ENCODE measurements around the gene RTKN2.
A peak's percentile ranks its signal among the peaks of the same experiment; 100 is the strongest.

The RTKN2 gene

DNA sequence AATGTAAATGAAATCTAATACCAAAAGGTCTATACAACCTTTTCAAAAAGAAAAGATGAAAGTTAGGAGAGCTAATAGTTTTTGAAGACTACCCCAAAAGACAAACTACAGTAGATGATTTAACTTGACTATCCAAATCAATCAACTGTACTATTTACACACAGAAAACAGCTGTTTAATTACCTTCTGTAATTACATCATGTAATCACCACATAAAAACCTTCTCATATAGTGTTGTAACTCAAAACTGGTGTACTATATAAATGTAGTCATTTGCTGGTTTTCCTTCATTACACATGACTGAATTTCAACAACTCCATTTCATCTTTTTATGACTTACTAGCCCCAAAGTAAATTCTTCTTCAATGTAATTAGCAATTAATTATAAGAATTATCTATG lies 4.5 kb downstream of the RTKN2 start:
- H3K9me3 ChIP-seq (ENCODE audit: insufficient read depth, low read length), result no peaks in the 10 kb centered on the region
- no peak overlapping the region for H3K4me3 ChIP-seq (ENCODE audit: insufficient read depth, low read length, poor library complexity, severe bottlenecking)
- H3K27ac ChIP-seq (ENCODE audit: low read depth, low read length), result no peak overlapping the region
- no peaks in the 10 kb centered on the region for H3K9me2 ChIP-seq (replicated peaks; ENCODE audit: insufficient read depth, low read length)
- H3K9ac ChIP-seq (ENCODE audit: low read length), result no peak overlapping the region
- TF ChIP-seq EZH2phosphoT487 (conservative IDR thresholded peaks at IDR 0.05; ENCODE audit: low read length) (no peak), CTCF (IDR thresholded peaks at IDR 0.05; ENCODE audit: insufficient read depth, low read length, poor library complexity, severe bottlenecking) (no peak)
- peaks cover 60% of the 10 kb centered on the region for H3K79me2 ChIP-seq (ENCODE audit: insufficient read depth, low read length)
- H3K4me2 ChIP-seq (ENCODE audit: low read depth, low read length, poor library complexity, severe bottlenecking), result peak overlapping the region; percentile 30
- peaks cover 4% of the 10 kb centered on the region for H3F3A ChIP-seq (ENCODE audit: insufficient read depth)
- no peaks in the 10 kb centered on the region for H3K27me3 ChIP-seq (ENCODE audit: low read length)
- H2AFZ ChIP-seq (ENCODE audit: low read depth, low read length, severe bottlenecking), result no peak overlapping the region
- no peaks in the 10 kb centered on the region; the same call in 1 of the 2 replicates for H4K20me1 ChIP-seq (ENCODE audit: low read depth, low read length)
- H3K36me3 ChIP-seq (ENCODE audit: low read length), result peaks cover 33% of the 10 kb centered on the region; the same call in 1 of the 2 replicates

DNA sequence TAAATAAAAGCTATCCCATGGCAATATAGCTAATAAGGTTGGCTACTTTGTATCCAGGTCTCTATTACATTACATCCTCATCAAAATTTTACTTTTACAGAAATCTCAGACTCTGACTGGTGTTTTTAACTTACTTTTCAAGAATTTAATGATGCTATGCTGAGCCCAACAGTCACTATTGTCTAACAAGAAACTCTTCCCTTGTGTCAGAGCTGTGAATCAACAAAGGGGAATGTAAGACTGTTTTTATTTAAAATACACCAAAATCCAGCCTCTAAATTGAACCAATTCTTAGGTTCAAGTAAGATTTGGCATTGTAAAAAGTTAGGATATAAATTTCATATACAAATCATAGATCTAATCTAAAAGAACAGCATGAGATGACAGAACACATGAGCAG lies 7.0 kb downstream of the RTKN2 start:
- H4K20me1 ChIP-seq (ENCODE audit: low read depth, low read length), result no peaks in the 10 kb centered on the region
- no peak overlapping the region for H3K27ac ChIP-seq (ENCODE audit: low read depth, low read length)
- peaks cover 54% of the 10 kb centered on the region for H3K79me2 ChIP-seq (ENCODE audit: insufficient read depth, low read length)
- H3K4me3 ChIP-seq (ENCODE audit: insufficient read depth, low read length, poor library complexity, severe bottlenecking), result no peak overlapping the region
- no peaks in the 10 kb centered on the region for H3F3A ChIP-seq (ENCODE audit: insufficient read depth)
- H3K4me2 ChIP-seq (ENCODE audit: low read depth, low read length, poor library complexity, severe bottlenecking), result no peak overlapping the region
- H3K9me3 ChIP-seq (ENCODE audit: insufficient read depth, low read length), result no peaks in the 10 kb centered on the region
- no peak for TF ChIP-seq CTCF (IDR thresholded peaks at IDR 0.05; ENCODE audit: insufficient read depth, low read length, poor library complexity, severe bottlenecking)
- no peak for TF ChIP-seq EZH2phosphoT487 (conservative IDR thresholded peaks at IDR 0.05; ENCODE audit: low read length)
- H3K36me3 ChIP-seq (ENCODE audit: low read length), result peaks cover 31% of the 10 kb centered on the region; the same call in 1 of the 2 replicates
- no peaks in the 10 kb centered on the region for H3K27me3 ChIP-seq (ENCODE audit: low read length)
- no peak overlapping the region for H2AFZ ChIP-seq (ENCODE audit: low read depth, low read length, severe bottlenecking)
- H3K9ac ChIP-seq (ENCODE audit: low read length), result no peak overlapping the region
- no peaks in the 10 kb centered on the region for H3K9me2 ChIP-seq (replicated peaks; ENCODE audit: insufficient read depth, low read length)

GRCh38 chr10:62259998-62260397 lies 8.6 kb downstream of the RTKN2 start:
- Histone ChIP-seq H3K4me2 (ENCODE audit: low read depth, low read length, poor library complexity, severe bottlenecking) (no peak overlapping the region), H3K27ac (ENCODE audit: low read depth, low read length) (no peak overlapping the region), H3K36me3 (ENCODE audit: low read length) (peaks cover 30% of the 10 kb centered on the region; the same call in 1 of the 2 replicates), H2AFZ (ENCODE audit: low read depth, low read length, severe bottlenecking) (no peak overlapping the region), H3K79me2 (ENCODE audit: insufficient read depth, low read length) (peaks cover 39% of the 10 kb centered on the region), H3K4me3 (ENCODE audit: insufficient read depth, low read length, poor library complexity, severe bottlenecking) (no peak overlapping the region), H3K9ac (ENCODE audit: low read length) (no peak overlapping the region), H3F3A (ENCODE audit: insufficient read depth) (no peaks in the 10 kb centered on the region), H3K27me3 (ENCODE audit: low read length) (no peaks in the 10 kb centered on the region), H3K9me2 (replicated peaks; ENCODE audit: insufficient read depth, low read length) (no peaks in the 10 kb centered on the region), H4K20me1 (ENCODE audit: low read depth, low read length) (no peaks in the 10 kb centered on the region), H3K9me3 (ENCODE audit: insufficient read depth, low read length) (no peaks in the 10 kb centered on the region)
- no peak for TF ChIP-seq CTCF (IDR thresholded peaks at IDR 0.05; ENCODE audit: insufficient read depth, low read length, poor library complexity, severe bottlenecking)
- no peak for TF ChIP-seq EZH2phosphoT487 (conservative IDR thresholded peaks at IDR 0.05; ENCODE audit: low read length)

Data from SU-DHL-6 (cell line).